Measurements from ENCODE around the gene SLK.

DNA sequence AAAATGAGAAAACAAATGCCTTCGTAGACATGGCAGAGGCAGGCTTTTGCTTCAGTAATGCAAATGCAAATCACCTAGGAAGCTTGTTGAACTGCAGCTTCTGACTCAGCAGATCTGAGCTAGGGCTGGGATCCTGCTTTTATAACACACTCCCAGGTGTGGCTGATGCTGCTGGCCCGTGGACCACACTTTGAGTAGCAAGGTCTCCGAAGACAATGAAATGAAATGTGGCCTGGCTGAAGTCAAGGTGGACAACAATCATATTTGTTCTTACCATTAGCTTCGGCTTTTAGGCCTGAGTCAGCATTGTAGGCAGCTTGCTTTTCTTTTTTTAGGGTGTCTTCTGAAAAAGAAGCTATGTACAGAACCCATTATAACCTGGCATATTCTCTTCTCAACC, 92.4 kb downstream of the SLK start:
- TF ChIP-seq POLR2A (IDR thresholded peaks at IDR 0.05; ENCODE audit: low read length) (no peak), GATA1 (IDR thresholded peaks at IDR 0.05; ENCODE audit: low read depth, low read length) (no peak)
